NB4 (cell line): Measurements from ENCODE around the gene C1RL.

ENCODE experiments used
- CTCF ChIP-seq: IDR thresholded peaks from one replicate; pipeline ENCODE4 v1.5.1; 2012; ENCODE audit warnings: low read depth, low read length
- MAX ChIP-seq: IDR thresholded peaks from 2 replicates; pipeline ENCODE4 v1.6.1; 2011; ENCODE audit warnings: low read depth, low read length
- MYC ChIP-seq: IDR thresholded peaks from 2 replicates; pipeline ENCODE4 v1.6.1; 2011; ENCODE audit warnings: low read depth, low read length
- POLR2A ChIP-seq: IDR thresholded peaks from 2 replicates; pipeline ENCODE4 v1.6.1; 2011; ENCODE audit warnings: mild to moderate bottlenecking; ENCODE audit not compliant: insufficient read length; ENCODE audit errors: extremely low read depth

- TF ChIP-seq MAX: no peak
- TF ChIP-seq CTCF: no peak
- TF ChIP-seq POLR2A: no peak
- no peak for TF ChIP-seq MYC
These were observed 15.1 kb downstream of the C1RL start for GRCh38 chr12:7093892-7094291.
